VCaP (cell line): ENCODE measurements around the gene NIT1.

Source experiments
- H3K27ac ChIP-seq: fragments of 450-650 bp; 2 replicates; pipeline ENCODE4 v1.5.1; 2017
- TF ChIP-seq, protein P1 (sequence below): fragments of 450-650 bp; conservative IDR thresholded peaks from 2 replicates; pipeline ENCODE4 v1.5.1; 2017; ENCODE audit warnings: mild to moderate bottlenecking, moderate library complexity

Gene NIT1

DNA sequence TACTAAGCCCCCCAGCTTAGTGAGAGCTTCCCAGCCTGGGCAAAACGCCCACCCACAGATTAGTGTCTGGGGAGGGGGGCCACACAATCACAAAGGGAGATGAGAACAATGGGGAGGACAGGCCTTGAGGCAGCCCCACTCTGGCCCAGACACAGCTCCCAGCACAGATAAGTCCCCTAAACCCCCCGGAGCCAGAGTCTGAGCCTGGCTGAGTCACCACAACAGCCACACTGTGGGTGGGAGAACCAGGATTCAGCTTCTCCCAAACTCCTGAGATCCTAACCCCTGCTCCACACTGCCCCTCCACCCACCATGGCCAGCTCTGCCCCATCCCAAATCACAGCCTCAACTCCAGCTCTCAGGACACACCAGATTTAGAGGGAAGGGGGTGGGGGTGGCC lies 32.7 kb upstream of the NIT1 start:
- TF ChIP-seq, protein P1, sequence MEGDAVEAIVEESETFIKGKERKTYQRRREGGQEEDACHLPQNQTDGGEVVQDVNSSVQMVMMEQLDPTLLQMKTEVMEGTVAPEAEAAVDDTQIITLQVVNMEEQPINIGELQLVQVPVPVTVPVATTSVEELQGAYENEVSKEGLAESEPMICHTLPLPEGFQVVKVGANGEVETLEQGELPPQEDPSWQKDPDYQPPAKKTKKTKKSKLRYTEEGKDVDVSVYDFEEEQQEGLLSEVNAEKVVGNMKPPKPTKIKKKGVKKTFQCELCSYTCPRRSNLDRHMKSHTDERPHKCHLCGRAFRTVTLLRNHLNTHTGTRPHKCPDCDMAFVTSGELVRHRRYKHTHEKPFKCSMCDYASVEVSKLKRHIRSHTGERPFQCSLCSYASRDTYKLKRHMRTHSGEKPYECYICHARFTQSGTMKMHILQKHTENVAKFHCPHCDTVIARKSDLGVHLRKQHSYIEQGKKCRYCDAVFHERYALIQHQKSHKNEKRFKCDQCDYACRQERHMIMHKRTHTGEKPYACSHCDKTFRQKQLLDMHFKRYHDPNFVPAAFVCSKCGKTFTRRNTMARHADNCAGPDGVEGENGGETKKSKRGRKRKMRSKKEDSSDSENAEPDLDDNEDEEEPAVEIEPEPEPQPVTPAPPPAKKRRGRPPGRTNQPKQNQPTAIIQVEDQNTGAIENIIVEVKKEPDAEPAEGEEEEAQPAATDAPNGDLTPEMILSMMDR = no peak
- no peak overlapping the region for H3K27ac ChIP-seq

DNA sequence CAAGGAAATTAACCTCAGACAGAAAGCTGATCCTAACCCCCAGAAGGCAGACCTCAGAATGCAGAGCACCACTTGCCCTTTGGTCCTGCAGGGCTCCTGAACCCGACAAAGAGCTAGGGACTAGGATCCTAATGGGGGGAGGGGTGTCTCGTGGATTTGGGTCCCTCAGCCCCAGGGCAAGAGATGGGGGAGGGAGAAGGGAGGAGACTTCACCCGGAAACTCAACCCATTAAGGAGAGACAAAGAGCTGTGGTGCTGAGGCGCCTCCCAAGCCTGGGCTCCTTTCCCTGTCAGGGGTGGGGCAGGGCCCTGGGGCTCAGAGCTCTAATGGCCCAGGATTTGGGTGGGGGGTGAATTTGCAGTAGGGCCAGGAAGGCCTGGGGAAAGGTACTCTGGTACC lies 31.4 kb upstream of the NIT1 start:
- no peak overlapping the region for H3K27ac ChIP-seq
- TF ChIP-seq, protein P1 = no peak

DNA sequence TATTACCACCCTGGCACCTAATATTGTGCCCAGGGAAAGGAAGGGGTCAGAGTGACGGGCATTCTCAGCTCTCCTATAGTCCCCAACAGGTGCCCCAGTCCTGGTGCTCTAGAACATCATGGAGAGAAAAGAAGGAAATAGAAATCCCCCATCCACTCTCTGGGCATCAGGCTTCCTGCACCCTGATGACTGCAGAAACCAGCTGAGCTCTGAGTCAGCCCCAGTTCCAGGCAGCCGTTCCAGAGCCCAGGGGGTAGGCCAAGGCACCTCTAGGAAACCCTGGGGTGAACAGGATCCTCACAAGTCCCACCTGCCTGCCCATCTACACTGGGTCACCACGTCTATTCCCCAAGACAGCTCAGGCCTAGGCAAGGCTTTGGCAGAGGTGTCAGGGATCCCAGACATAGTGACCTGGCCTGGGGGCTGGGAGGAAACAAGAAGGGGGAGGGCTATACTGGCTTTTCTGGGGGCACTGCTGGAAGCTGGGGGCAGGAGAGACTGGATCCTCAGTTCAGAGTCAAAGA lies 29.3 kb upstream of the NIT1 start:
- H3K27ac ChIP-seq = peak overlapping the region; percentile 79
- TF ChIP-seq, protein P1 = no peak

DNA sequence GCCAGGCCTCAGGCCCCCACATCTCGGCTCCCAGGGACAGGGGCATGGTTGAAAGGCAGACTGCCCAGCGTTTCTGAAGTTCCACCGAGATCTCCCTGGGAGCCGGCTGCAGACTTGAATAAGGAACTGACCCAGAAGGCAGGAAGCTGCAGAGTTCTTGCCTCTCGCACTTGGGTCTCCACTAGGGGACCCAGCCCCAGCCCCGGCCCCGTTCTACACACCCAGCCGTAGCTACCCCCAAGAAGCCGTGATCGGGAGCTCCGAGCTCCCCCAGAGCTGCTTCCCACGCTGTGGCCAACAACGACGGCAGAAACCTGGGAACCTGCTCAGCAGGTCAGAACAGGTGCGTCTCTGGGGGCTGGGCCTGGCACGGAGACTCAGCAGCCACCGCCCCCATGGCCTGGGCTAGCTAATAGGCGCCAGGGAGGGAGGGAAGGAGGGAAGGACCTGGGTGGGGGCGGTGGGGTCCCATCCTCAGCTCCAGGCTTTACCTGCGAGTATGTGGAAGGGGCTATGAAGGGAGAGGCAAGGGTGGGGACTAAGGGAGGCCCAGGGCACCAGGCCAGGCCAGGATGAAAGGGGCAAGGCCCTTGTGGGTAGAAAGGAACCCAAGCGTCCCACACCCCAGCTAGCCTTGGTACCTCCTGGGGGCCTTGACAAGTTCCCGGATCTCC lies 28.5 kb upstream of the NIT1 start, which contains the start of gene NECTIN4:
TSS of gene NECTIN4 (minus strand) at position 308 of the 674 bp plus-strand sequence. CDS start at position 46, 262 bp downstream.
- peak within 1 kb of the TSS; percentile 79 for H3K27ac ChIP-seq
- TF ChIP-seq, protein P1 = peak; percentile 20; the same call in 1 of the 2 replicates

DNA sequence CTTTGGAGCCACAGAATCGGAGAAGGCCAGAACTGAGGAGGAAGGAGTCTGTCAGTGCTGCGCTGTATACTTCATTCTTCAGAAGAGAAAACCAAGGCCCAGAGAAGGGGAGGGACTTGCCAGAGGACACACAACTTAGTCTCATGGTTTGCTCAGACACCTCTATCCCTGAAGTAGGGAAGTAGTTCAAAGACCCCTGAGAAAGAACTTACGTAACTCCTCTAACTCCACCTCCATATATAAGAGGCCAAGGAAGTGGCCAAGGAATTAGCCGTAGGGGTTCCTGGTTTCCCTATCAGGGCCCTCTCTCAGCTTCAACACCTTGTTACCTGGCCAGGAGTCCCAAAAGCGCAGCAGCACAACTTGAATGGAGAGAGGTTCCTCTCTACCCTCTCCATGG lies 28.0 kb upstream of the NIT1 start:
- H3K27ac ChIP-seq = peak overlapping the region; percentile 79

DNA sequence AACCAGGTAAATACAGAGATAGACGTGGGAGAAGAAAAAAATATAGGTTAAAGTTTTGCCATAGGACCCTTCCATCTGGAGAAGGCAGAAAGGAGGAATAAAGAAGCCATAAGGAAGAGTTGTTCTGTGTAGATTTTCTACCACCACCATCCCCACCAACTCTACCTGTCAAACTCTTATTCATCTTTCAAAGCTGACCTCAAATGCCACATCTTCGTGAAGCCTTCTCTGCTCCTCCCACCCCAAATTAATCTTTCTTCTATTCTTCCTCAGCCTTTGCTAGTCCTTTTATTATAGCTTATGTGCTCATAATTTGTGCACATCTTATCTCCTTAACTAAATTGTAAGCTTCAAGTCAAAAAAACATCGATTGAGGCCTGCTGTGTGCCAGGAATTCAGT lies 27.3 kb upstream of the NIT1 start:
- TF ChIP-seq, protein P1 = no peak
- no peak overlapping the region for H3K27ac ChIP-seq

More for the DNA sequence above, 28.0 kb upstream of the NIT1 start:
- TF ChIP-seq, protein P1 = no peak

DNA sequence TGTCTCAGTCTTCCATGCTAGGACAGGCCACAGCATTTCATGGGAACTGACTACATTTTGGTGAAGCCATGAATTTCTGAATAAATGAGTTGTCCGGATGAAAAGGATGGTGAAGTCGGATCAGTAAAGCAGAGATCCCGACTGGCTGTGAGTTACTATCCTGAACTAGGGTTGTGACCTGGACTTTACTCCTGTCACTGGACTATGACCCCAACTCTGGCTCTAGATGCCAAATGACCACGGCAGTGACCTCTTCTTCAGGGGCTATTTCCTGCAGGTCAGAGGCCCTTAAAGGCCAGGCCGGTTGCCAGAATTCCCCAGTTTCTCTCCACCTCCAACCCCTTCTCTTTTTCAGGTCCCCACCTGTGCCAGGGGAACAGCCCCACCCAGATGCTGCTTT lies 26.8 kb upstream of the NIT1 start:
- TF ChIP-seq, protein P1 = no peak
- H3K27ac ChIP-seq = no peak overlapping the region
